Psoas muscle (tissue), 8 donors: ENCODE data around the gene ZBED4. TPM values are rescaled to one million over a fixed set of nuclear protein-coding genes. Genes with fewer than 3 reads are reported as not detected.

Source experiments
- ATAC-seq, 4 donors: fragments of 200-7000 bp; cut with Tn5 transposase; one replicate each; pipeline ENCODE4 v1.9.1; 2020; ENCODE audit warnings: moderate library complexity in 3 of 4, mild to moderate bottlenecking in 2 of 4
- DNase-seq, 2 donors: peaks; one replicate each; pipeline ENCODE4 v3.0.0-alpha.2; 2020
- H3K27ac ChIP-seq: fragments of 200-600 bp; one replicate; pipeline ENCODE4 v1.8.0; 2022
- H3K27me3 ChIP-seq, 3 donors: fragments of 200-600 bp in 1 of 3; one replicate each; pipeline versions ENCODE4 v1.6.1 to v1.8.0; 2013 to 2022; ENCODE audit warnings: low read length in 2 of 3, mild to moderate bottlenecking in 2 of 3, moderate library complexity in 1 of 3; ENCODE audit not compliant: insufficient read depth in 3 of 3
- H3K36me3 ChIP-seq, 2 donors: fragments of 200-600 bp in 1 of 2; one replicate each; pipeline versions ENCODE4 v1.6.1 to v1.8.0; 2013 to 2022; ENCODE audit warnings: low read depth in 1 of 2, mild to moderate bottlenecking in 1 of 2, moderate library complexity in 1 of 2; ENCODE audit not compliant: insufficient read depth in 1 of 2
- H3K4me1 ChIP-seq: fragments of 200-600 bp; one replicate; pipeline ENCODE4 v1.8.0; 2022
- H3K4me3 ChIP-seq: fragments of 200-600 bp; one replicate; pipeline ENCODE4 v1.8.0; 2022; ENCODE audit warnings: mild to moderate bottlenecking
- H3K9me3 ChIP-seq: fragments of 200-600 bp; one replicate; pipeline ENCODE4 v1.8.0; 2022
- CTCF ChIP-seq: fragments of 200-600 bp; IDR thresholded peaks from one replicate; pipeline ENCODE4 v1.8.0; 2022; ENCODE audit warnings: antibody characterized with exemption
- WGBS, 3 donors: extraction: QIAGEN DNeasy Blood & Tissue Kit; methylation state at CpG; one replicate each; pipeline versions ENCODE4 v1.1.6 to v1.1.7; 2013; 5-methylcytosine and 5-hydroxymethylcytosine counted together
- intact Hi-C, 2 donors: fragments of 100-400 bp; cut with DNase I; formaldehyde crosslinking; loops; one replicate each; pipeline versions ENCODE4 v1.11.0 to v1.14.2; 2022
- polyA plus RNA-seq, 3 donors: library from polyadenylated mRNA; stranded (reverse); fragments of 200-250 nt; gene quantifications; one replicate each; pipeline ENCODE4 v1.2.3, GENCODE V29; 2013
- total RNA-seq, 4 donors: library from RNA; stranded (reverse); fragmentation: NEBNext Ultra II Directional in 2 of 4; extraction: Animal tissue kit (Norgen Biotek cat#: 25700) in 2 of 4; gene quantifications; one replicate each; pipeline versions ENCODE4 v1.2.1 to v1.2.4, GENCODE V29; 2021 to 2023
- donor health status: healthy with polysubstance abuse.
- donor health status: DM: no; HTN: no; CAD: no; lungs with moderate emphysema.
- donor health status: Bipolar disorder and iron deficiency.
- donor health status: healthy.
- donor health status: DM: yes; HTN: yes; CAD: no.
- donor health status: DM: no; HTN: no; CAD: no.
- donor health status: DM: no; HTN: no; CAD: no.
- donor health status: DM: yes; HTN: yes; CAD: no.

ZBED4 gene
- total and polyA plus RNA-seq, 7 donors = 3.3 to 17.9 (median 8.3) TPM

DNA sequence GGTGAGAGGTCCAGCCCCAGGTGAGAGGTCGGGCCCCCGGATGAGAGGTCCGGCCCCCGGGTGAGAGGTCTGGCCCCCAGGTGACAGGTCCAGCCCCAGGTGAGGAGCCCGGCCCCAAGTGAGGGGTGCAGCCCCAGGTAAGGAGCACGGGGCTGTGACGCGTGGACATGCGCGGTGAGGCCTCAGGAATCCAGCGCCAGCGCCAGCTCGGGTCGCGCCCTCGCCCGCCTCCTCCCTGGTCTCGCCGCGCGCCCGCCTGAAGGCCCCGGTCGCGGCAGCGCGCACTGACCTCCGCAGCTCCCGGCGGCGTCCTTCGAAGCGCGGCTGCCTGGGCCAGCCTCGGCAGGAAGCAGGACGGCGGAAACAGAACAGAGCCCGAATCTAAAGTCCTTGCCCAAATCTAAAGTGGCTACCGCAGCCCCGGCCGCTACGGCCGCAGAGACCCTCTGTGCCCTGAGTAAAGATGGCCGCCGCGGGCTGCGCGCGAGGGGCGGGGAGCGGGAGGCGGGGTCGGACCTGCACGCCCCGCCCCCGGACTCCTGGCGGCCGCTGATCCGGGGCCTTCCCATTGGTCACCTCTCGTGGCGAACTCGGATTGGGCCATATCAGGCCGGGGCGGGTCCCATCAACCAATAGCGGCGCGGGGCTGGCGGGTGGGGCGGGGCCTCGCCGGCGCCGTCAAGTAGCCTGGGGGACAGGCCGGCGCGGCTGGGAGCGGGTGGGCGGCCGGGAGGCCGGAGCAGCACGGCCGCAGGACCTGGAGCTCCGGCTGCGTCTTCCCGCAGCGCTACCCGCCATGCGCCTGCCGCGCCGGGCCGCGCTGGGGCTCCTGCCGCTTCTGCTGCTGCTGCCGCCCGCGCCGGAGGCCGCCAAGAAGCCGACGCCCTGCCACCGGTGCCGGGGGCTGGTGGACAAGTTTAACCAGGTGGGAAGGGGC lies 64.6 kb downstream of the ZBED4 start, which contains the start of the genes ALG12 and CRELD2:
TSS of gene ALG12 (minus strand) at position 465 of the 937 bp plus-strand sequence. CDS start 4,673 bp downstream, outside the sequence.
TSS of gene CRELD2 (plus strand) at position 661 of the 937 bp plus-strand sequence. CDS start at position 797, 136 bp downstream.
- no peaks in the 10 kb centered on the region for H3K27me3 ChIP-seq
- DNase-seq (peak; percentile 99), ATAC-seq (peak; percentile 98 to 99 (median 98))
- no peaks in the 10 kb centered on the region for H3K9me3 ChIP-seq
- H3K36me3 ChIP-seq = peaks cover 5 to 31% of the 10 kb centered on the region in 2 donors
- no peak for TF ChIP-seq CTCF
- WGBS, 3 donors = 0 to 2% (median 0%) methylated on average over 55 to 103 of the region's 103 CpGs
- intact Hi-C loops = loop anchor here (2.0 to 10.0 kb wide), 2 partner anchors 63 kb away; partner anchors contain the start of gene ZBED4 (in 1 of the 2)
- H3K27ac ChIP-seq = peak within 1 kb of the TSS; percentile 95
- H3K4me1 ChIP-seq = peaks cover 12% of the 10 kb centered on the region
- H3K4me3 ChIP-seq = peak within 1 kb of the TSS; percentile 91

GRCh38 chr22:49918911-49919881 lies 65.6 kb downstream of the ZBED4 start:
- ATAC-seq (no peak), DNase-seq (no peak)
- H3K4me1 ChIP-seq = peaks cover 12% of the 10 kb centered on the region
- no peaks in the 10 kb centered on the region for H3K27me3 ChIP-seq
- no peaks in the 10 kb centered on the region for H3K9me3 ChIP-seq
- no peak for TF ChIP-seq CTCF
- peak overlapping the region; percentile 95 for H3K27ac ChIP-seq
- H3K4me3 ChIP-seq = peak overlapping the region; percentile 91
- 39 to 47% (median 45%) methylated on average over 39 to 47 of the region's 47 CpGs for WGBS, 3 donors
- peaks cover 5 to 35% of the 10 kb centered on the region in 2 donors for H3K36me3 ChIP-seq
- intact Hi-C loops = loop anchor here (2.0 to 10.0 kb wide), 2 partner anchors 64 kb away; partner anchors contain the start of gene ZBED4 (in 1 of the 2)

- no peaks in the 10 kb centered on the region for H3K27me3 ChIP-seq
- ATAC-seq (no peak), DNase-seq (no peak)
- H3K4me1 ChIP-seq = peaks cover 12% of the 10 kb centered on the region
- peaks cover 5 to 40% of the 10 kb centered on the region in 2 donors for H3K36me3 ChIP-seq
- no peak overlapping the region for H3K4me3 ChIP-seq
- TF ChIP-seq CTCF = no peak
- no peak overlapping the region for H3K27ac ChIP-seq
- WGBS, 3 donors = 95 to 97% (median 96%) methylated on average over 18 of the region's 18 CpGs
- no peaks in the 10 kb centered on the region for H3K9me3 ChIP-seq
- intact Hi-C loops = loop anchor here (5.0 to 10.0 kb wide), 2 partner anchors 154 to 264 kb away; partner anchors contain the start of gene TRABD (in 1 of the 2)
Measured at GRCh38 chr22:49920859-49921258, 67.2 kb downstream of the ZBED4 start.

GRCh38 chr22:49921508-49922278 lies 68.0 kb downstream of the ZBED4 start:
- H3K27ac ChIP-seq = no peak overlapping the region
- 89 to 91% (median 90%) methylated on average over 35 of the region's 35 CpGs for WGBS, 3 donors
- peaks cover 5 to 44% of the 10 kb centered on the region in 2 donors for H3K36me3 ChIP-seq
- H3K27me3 ChIP-seq = no peaks in the 10 kb centered on the region
- H3K4me3 ChIP-seq = no peak overlapping the region
- DNase-seq (no peak), ATAC-seq (no peak)
- intact Hi-C loops = loop anchor here (5.0 to 10.0 kb wide), 2 partner anchors 154 to 263 kb away; partner anchors contain the start of gene TRABD (in 1 of the 2)
- no peaks in the 10 kb centered on the region for H3K9me3 ChIP-seq
- TF ChIP-seq CTCF = no peak
- H3K4me1 ChIP-seq = peaks cover 12% of the 10 kb centered on the region
